ENCODE results near the gene ANKRD44.
"Not testable (repeated sequence)": the region's sequence is repeated elsewhere in the genome, so short reads cannot be mapped to it uniquely, and the experiment has no call there.

The ANKRD44 gene

GRCh38 chr2:197256547-197257170 is 53.9 kb downstream of the ANKRD44 start:
- DNase-seq, result no peak

- no peak for DNase-seq
Measured at GRCh38 chr2:197256021-197256420, 54.6 kb downstream of the ANKRD44 start.

- peak; percentile 47 for DNase-seq
Measured at GRCh38 chr2:197255543-197255942, 55.0 kb downstream of the ANKRD44 start.

GRCh38 chr2:197254776-197255530 is 55.6 kb downstream of the ANKRD44 start:
- no peak for DNase-seq

- DNase-seq, result no peak
Measured at GRCh38 chr2:197251576-197251975, 59.0 kb downstream of the ANKRD44 start.

GRCh38 chr2:197251163-197251562 is 59.4 kb downstream of the ANKRD44 start:
- DNase-seq, result no peak

- no peak for DNase-seq
Measured at GRCh38 chr2:197250084-197250397, 60.5 kb downstream of the ANKRD44 start.

GRCh38 chr2:197249381-197250083 is 61.0 kb downstream of the ANKRD44 start:
- DNase-seq, result no peak

GRCh38 chr2:197248623-197249022 is 62.0 kb downstream of the ANKRD44 start:
- no peak for DNase-seq

- no peak for DNase-seq
Measured at GRCh38 chr2:197248001-197248401, 62.6 kb downstream of the ANKRD44 start.

GRCh38 chr2:197247083-197247482 is 63.5 kb downstream of the ANKRD44 start:
- no peak for DNase-seq

- DNase-seq, result no peak
Measured at GRCh38 chr2:197245829-197246804, 64.5 kb downstream of the ANKRD44 start.

- DNase-seq, result no peak
Measured at GRCh38 chr2:197244349-197244748, 66.2 kb downstream of the ANKRD44 start.

- DNase-seq, result no peak
Measured at GRCh38 chr2:197242719-197243118, 67.9 kb downstream of the ANKRD44 start.

GRCh38 chr2:197241596-197241995 is 69.0 kb downstream of the ANKRD44 start:
- DNase-seq, result no peak

- no peak for DNase-seq
Measured at GRCh38 chr2:197241153-197241552, 69.4 kb downstream of the ANKRD44 start.

- DNase-seq, result no peak
Measured at GRCh38 chr2:197240421-197241041, 70.0 kb downstream of the ANKRD44 start.

GRCh38 chr2:197240018-197240417 is 70.6 kb downstream of the ANKRD44 start:
- not testable (repeated sequence) for DNase-seq

- no peak for DNase-seq
Measured at GRCh38 chr2:197239434-197239833, 71.1 kb downstream of the ANKRD44 start.

GRCh38 chr2:197238043-197238365 is 72.6 kb downstream of the ANKRD44 start:
- no peak for DNase-seq

GRCh38 chr2:197237291-197238042 is 73.1 kb downstream of the ANKRD44 start:
- DNase-seq, result no peak

GRCh38 chr2:197236816-197237215 is 73.8 kb downstream of the ANKRD44 start:
- no peak for DNase-seq

Measured in effector CD8-positive, alpha-beta T cell (primary cell).